Transverse colon (tissue), 4 donors: ENCODE measurements around the gene NOX3. TPM values are rescaled to one million over a fixed set of nuclear protein-coding genes. Genes with fewer than 3 reads are reported as not detected.

Experiments
- DNase-seq: peaks from one replicate; pipeline ENCODE4 v3.0.0-alpha.2; 2019
- H3K27ac ChIP-seq, 4 donors: fragments of 200-600 bp; sonication (generic); 2 replicates each; pipeline ENCODE4 v1.5.1; 2016 to 2018; ENCODE audit warnings: inconsistent platforms in 4 of 4
- H3K27me3 ChIP-seq: fragments of 200-600 bp; sonication (generic); 2 replicates; pipeline ENCODE4 v1.5.1; 2017; ENCODE audit warnings: inconsistent platforms
- H3K36me3 ChIP-seq, 4 donors: fragments of 200-600 bp; sonication (generic); 2 replicates each; pipeline ENCODE4 v1.5.1; 2017 to 2019; ENCODE audit warnings: inconsistent platforms in 4 of 4
- H3K4me1 ChIP-seq, 4 donors: fragments of 200-600 bp; sonication (generic); 2 replicates each; pipeline ENCODE4 v1.5.1; 2017 to 2020; ENCODE audit warnings: inconsistent platforms in 4 of 4
- H3K4me3 ChIP-seq, 4 donors: fragments of 200-600 bp; sonication (generic); 1 replicate in 1 of 4; 2 replicates in 3 of 4; pipeline versions ENCODE4 v1.5.1 to v1.6.1; 2017 to 2019; ENCODE audit warnings: inconsistent platforms in 4 of 4
- H3K9me3 ChIP-seq, 2 donors: fragments of 200-600 bp; sonication (generic); 2 replicates each; pipeline ENCODE4 v1.5.1; 2017 to 2019; ENCODE audit warnings: inconsistent platforms in 2 of 2
- CTCF ChIP-seq, 5 experiments: fragments of 200-600 bp in 3 of 5; fragments of 450-650 bp in 2 of 5; sonication (generic) in 3 of 5; IDR thresholded peaks; 1 replicate in 2 of 5; 2 replicates in 3 of 5; pipeline ENCODE4 v1.5.1; 2016 to 2017; ENCODE audit warnings: antibody characterized with exemption in 5 of 5, inconsistent platforms in 3 of 5, mild to moderate bottlenecking in 2 of 5, moderate library complexity in 1 of 5
- EP300 ChIP-seq: sonication (generic); formaldehyde crosslinking; IDR thresholded peaks from one replicate; pipeline ENCODE4 v1.6.1; 2017; ENCODE audit warnings: antibody characterized with exemption, low read depth
- POLR2A ChIP-seq: fragments of 450-650 bp; IDR thresholded peaks from one replicate; pipeline ENCODE4 v1.6.1; 2016; ENCODE audit warnings: antibody characterized with exemption, mild to moderate bottlenecking, moderate library complexity
- POLR2AphosphoS5 ChIP-seq, 3 donors: sonication (generic); formaldehyde crosslinking; IDR thresholded peaks; one replicate each; pipeline ENCODE4 v1.6.1; 2016; ENCODE audit warnings: antibody characterized with exemption in 3 of 3
- WGBS, 2 donors: methylation state at CpG; one replicate each; pipeline ENCODE4 v1.1.5; 2018; ENCODE audit warnings: low coverage in 1 of 2; 5-methylcytosine and 5-hydroxymethylcytosine counted together
- in situ Hi-C, 4 donors: fragments of 200-750 bp; cut with MboI; loops; one replicate each; pipeline versions ENCODE4 v1.15.0 to v1.15.1; 2017; ENCODE audit warnings: low sequenced_read_pairs in 3 of 4, low pct_ligation_motif_present in 1 of 4, low pct_unique_long_range_greater_than_20kb in 1 of 4
- intact Hi-C: fragments of 100-400 bp; cut with DNase I; formaldehyde crosslinking; loops from one replicate; pipeline ENCODE4 v1.15.1; 2023; ENCODE audit warnings: low total_unique reads
- total RNA-seq, 4 donors: library from RNA; depleted of rRNA; stranded (reverse); fragments of >200 nt; gene quantifications; one replicate each; pipeline ENCODE4 v1.1.0, GENCODE V29; 2016

NOX3 gene
- total RNA-seq, 4 donors from 2014 or later: not detected

GRCh38 chr6:155399745-155400653 lies 55.6 kb downstream of the NOX3 start:
- 49 to 51% methylated on average over 10 to 15 of the region's 15 CpGs for WGBS, 2 donors
- TF ChIP-seq POLR2A (no peak), POLR2AphosphoS5 (IDR thresholded peaks at IDR 0.05) (no peak), EP300 (no peak), CTCF (IDR thresholded peaks at IDR 0.05) (no peak)
- H3K9me3 ChIP-seq: no peaks in the 10 kb centered on the region
- intact Hi-C loops: no loop called here
- no peak for DNase-seq
- no peak overlapping the region for H3K4me3 ChIP-seq
- no peaks in the 10 kb centered on the region for H3K36me3 ChIP-seq
- no peaks in the 10 kb centered on the region for H3K4me1 ChIP-seq
- in situ Hi-C loops: no loop called here
- no peaks in the 10 kb centered on the region for H3K27me3 ChIP-seq
- no peak overlapping the region for H3K27ac ChIP-seq

- H3K27me3 ChIP-seq: no peaks in the 10 kb centered on the region
- no peaks in the 10 kb centered on the region for H3K4me1 ChIP-seq
- TF ChIP-seq EP300: no peak
- H3K36me3 ChIP-seq: no peaks in the 10 kb centered on the region
- no peaks in the 10 kb centered on the region for H3K9me3 ChIP-seq
- no peak overlapping the region for H3K27ac ChIP-seq
- 51 to 54% methylated on average over 2 to 5 of the region's 5 CpGs for WGBS, 2 donors
- DNase-seq: no peak
- intact Hi-C loops: no loop called here
- no peak overlapping the region for H3K4me3 ChIP-seq
- in situ Hi-C loops: no loop called here
Observed at GRCh38 chr6:155399062-155399744, 56.4 kb downstream of the NOX3 start.

DNA sequence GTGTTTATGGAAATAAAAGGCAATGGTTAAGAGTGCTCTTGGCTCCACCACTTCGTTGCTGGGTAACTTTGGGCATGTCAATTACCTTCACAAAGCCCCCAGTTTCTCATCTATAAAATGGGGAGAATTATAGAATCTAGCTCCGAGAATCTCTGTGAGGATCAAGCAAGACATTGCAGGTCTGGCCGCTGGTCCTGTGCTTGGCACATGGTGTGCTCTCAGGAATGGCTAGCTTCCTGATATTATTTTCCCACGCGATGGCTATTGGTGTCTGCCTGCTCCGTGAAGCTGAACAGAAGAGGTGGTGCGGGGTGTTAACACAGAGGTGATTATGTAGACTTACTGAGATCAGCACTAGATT lies 57.0 kb downstream of the NOX3 start:
- no peak for DNase-seq
- in situ Hi-C loops: no loop called here

GRCh38 chr6:155398221-155398620 lies 57.4 kb downstream of the NOX3 start:
- Histone ChIP-seq H3K27ac (no peak overlapping the region), H3K4me3 (no peak overlapping the region), H3K36me3 (no peaks in the 10 kb centered on the region), H3K27me3 (no peaks in the 10 kb centered on the region), H3K9me3 (no peaks in the 10 kb centered on the region), H3K4me1 (no peaks in the 10 kb centered on the region)
- in situ Hi-C loops (no loop called here), intact Hi-C loops (no loop called here)
- no peak for TF ChIP-seq EP300
- no peak for TF ChIP-seq POLR2A
- TF ChIP-seq CTCF (IDR thresholded peaks at IDR 0.05): no peak
- TF ChIP-seq POLR2AphosphoS5 (IDR thresholded peaks at IDR 0.05): no peak
- WGBS, 2 donors: 85% methylated on average over 3 of the region's 3 CpGs; no CpG with 5 or more reads in 1 of the 2 donors
- no peak for DNase-seq

More for the DNA sequence above, 57.0 kb downstream of the NOX3 start:
- whole genome bisulfite sequencing, 2 donors: 71 to 92% methylated on average over 1 to 7 of the region's 7 CpGs
- H3K4me1 ChIP-seq: no peaks in the 10 kb centered on the region
- no peak overlapping the region for H3K4me3 ChIP-seq
- no peaks in the 10 kb centered on the region for H3K36me3 ChIP-seq
- no peaks in the 10 kb centered on the region for H3K9me3 ChIP-seq
- TF ChIP-seq POLR2A: no peak
- TF ChIP-seq EP300: no peak
- TF ChIP-seq POLR2AphosphoS5 (IDR thresholded peaks at IDR 0.05): no peak
- TF ChIP-seq CTCF (IDR thresholded peaks at IDR 0.05): no peak
- H3K27ac ChIP-seq: no peak overlapping the region
- intact Hi-C loops: no loop called here
- no peaks in the 10 kb centered on the region for H3K27me3 ChIP-seq
